CD14-positive monocyte (primary cell): Measurements from ENCODE around the gene TRAPPC5. TPM values are rescaled to one million over a fixed set of nuclear protein-coding genes. Genes with fewer than 3 reads are reported as not detected.

Experiments
- DNase-seq, 3 donors: peaks; one replicate each; pipeline ENCODE4 v3.0.0-alpha.2; 2011 to 2022
- H2AFZ ChIP-seq: 2 replicates; pipeline ENCODE4 v1.6.0; 2012; ENCODE audit warnings: mild to moderate bottlenecking, low read depth, low read length, inconsistent platforms; ENCODE audit not compliant: insufficient read depth, poor library complexity, severe bottlenecking
- H3K27ac ChIP-seq, 2 donors: 1 replicate in 1 of 2; 2 replicates in 1 of 2; pipeline ENCODE4 v1.5.1; 2012 to 2013; ENCODE audit warnings: low read length in 2 of 2, control low read depth in 1 of 2, inconsistent platforms in 1 of 2, low read depth in 1 of 2, mild to moderate bottlenecking in 1 of 2
- H3K27me3 ChIP-seq, 2 donors: one replicate each; pipeline versions ENCODE4 v1.6.0 to v1.6.1; 2011 to 2013; ENCODE audit warnings: low read length in 2 of 2; ENCODE audit not compliant: control insufficient read depth in 2 of 2, insufficient read depth in 2 of 2
- H3K36me3 ChIP-seq, 2 donors: replicated peaks in 1 of 2; 1 replicate in 1 of 2; 2 replicates in 1 of 2; pipeline versions ENCODE4 v1.5.1 to v1.6.1; 2012 to 2013; ENCODE audit warnings: low read length in 2 of 2, control low read depth in 1 of 2, inconsistent platforms in 1 of 2, mild to moderate bottlenecking in 1 of 2; ENCODE audit not compliant: insufficient read depth in 2 of 2, control insufficient read depth in 1 of 2
- H3K4me1 ChIP-seq, 2 donors: 1 replicate in 1 of 2; 2 replicates in 1 of 2; pipeline versions ENCODE4 v1.5.1 to v1.6.1; 2012 to 2013; ENCODE audit warnings: low read length in 2 of 2, control low read depth in 1 of 2, inconsistent platforms in 1 of 2, mild to moderate bottlenecking in 1 of 2, moderate library complexity in 1 of 2; ENCODE audit not compliant: insufficient read depth in 2 of 2, control insufficient read depth in 1 of 2
- H3K4me2 ChIP-seq: replicated peaks from 2 replicates; pipeline ENCODE3; 2012; ENCODE audit warnings: low read length, moderate library complexity, mild to moderate bottlenecking; ENCODE audit not compliant: poor library complexity, severe bottlenecking; ENCODE audit errors: extremely low read depth
- H3K4me3 ChIP-seq, 3 experiments: fragments of 200-600 bp in 1 of 3; sonication (generic) in 1 of 3; replicated peaks in 1 of 3; 1 replicate in 2 of 3; 2 replicates in 1 of 3; pipeline ENCODE4 v1.5.1; 2011 to 2013; ENCODE audit warnings: low read length in 3 of 3, mild to moderate bottlenecking in 3 of 3, control low read depth in 2 of 3, low read depth in 2 of 3, inconsistent platforms in 1 of 3, moderate library complexity in 1 of 3
- H3K79me2 ChIP-seq: 2 replicates; pipeline ENCODE4 v1.6.0; 2012; ENCODE audit warnings: mild to moderate bottlenecking, control low read depth, inconsistent platforms, low read length, moderate library complexity; ENCODE audit not compliant: insufficient read depth
- H3K9ac ChIP-seq: 2 replicates; pipeline ENCODE4 v1.6.0; 2017; ENCODE audit warnings: low read length, mild to moderate bottlenecking; ENCODE audit not compliant: insufficient read depth, poor library complexity, severe bottlenecking
- H3K9me3 ChIP-seq, 2 donors: replicated peaks in 1 of 2; 1 replicate in 1 of 2; 2 replicates in 1 of 2; pipeline versions ENCODE4 v1.5.1 to v1.6.1; 2012 to 2013; ENCODE audit warnings: low read length in 2 of 2, control low read depth in 1 of 2; ENCODE audit not compliant: control insufficient read depth in 1 of 2, insufficient read depth in 1 of 2
- H4K20me1 ChIP-seq: 2 replicates; pipeline ENCODE4 v1.6.0; 2012; ENCODE audit warnings: mild to moderate bottlenecking, low read length, control low read depth, moderate library complexity; ENCODE audit not compliant: insufficient read depth
- H3K27ac Mint-ChIP-seq, 7 donors: one replicate each; pipeline ENCODE4 v1.8.0; 2020; ENCODE audit warnings: mild to moderate bottlenecking in 7 of 7, mixed read lengths in 7 of 7, moderate library complexity in 6 of 7, inconsistent platforms in 2 of 7
- H3K27me3 Mint-ChIP-seq, 3 donors: one replicate each; pipeline ENCODE4 v1.8.0; 2021 to 2022; ENCODE audit warnings: low read depth in 3 of 3, mild to moderate bottlenecking in 3 of 3, mixed read lengths in 3 of 3, moderate library complexity in 3 of 3, inconsistent platforms in 1 of 3
- H3K36me3 Mint-ChIP-seq, 2 donors: one replicate each; pipeline ENCODE4 v1.8.0; 2020; ENCODE audit warnings: mixed read lengths in 2 of 2, inconsistent platforms in 1 of 2, mild to moderate bottlenecking in 1 of 2
- H3K4me1 Mint-ChIP-seq: one replicate; pipeline ENCODE4 v1.8.0; 2020; ENCODE audit warnings: mild to moderate bottlenecking, mixed read lengths
- H3K4me3 Mint-ChIP-seq, 2 donors: one replicate each; pipeline ENCODE4 v1.8.0; 2020; ENCODE audit warnings: mild to moderate bottlenecking in 2 of 2, mixed read lengths in 2 of 2, moderate library complexity in 1 of 2
- H3K9me3 Mint-ChIP-seq, 7 donors: one replicate each; pipeline ENCODE4 v1.8.0; 2020 to 2022; ENCODE audit warnings: mixed read lengths in 7 of 7, mild to moderate bottlenecking in 6 of 7, moderate library complexity in 6 of 7, inconsistent platforms in 2 of 7
- WGBS: methylation state at CpG from one replicate; pipeline ENCODE4 v1.1.5; 2013; ENCODE audit warnings: missing lambda C conversion rate; ENCODE audit not compliant: insufficient coverage; 5-methylcytosine and 5-hydroxymethylcytosine counted together
- intact Hi-C, 2 donors: fragments of 100-400 bp; cut with micrococcal nuclease; formaldehyde crosslinking; loops; one replicate each; pipeline versions ENCODE4 v1.15.0 to v1.15.1; 2023
- polyA plus RNA-seq, 3 donors: library from polyadenylated mRNA; depleted of rRNA in 1 of 3; unstranded in 2 of 3; stranded (reverse) in 1 of 3; fragments of 300-500 nt in 2 of 3; fragments of >200 nt in 1 of 3; fragmentation: Illumina TruSeq in 2 of 3; gene quantifications; 1 replicate in 2 of 3; 2 replicates in 1 of 3; pipeline ENCODE4 v1.2.3, GENCODE V29; 2012 to 2021
- TF ChIP-seq, protein P1 (sequence below): fragments of 200-600 bp; IDR thresholded peaks from one replicate; pipeline ENCODE4 v1.8.0; 2022; ENCODE audit warnings: antibody characterized with exemption, mild to moderate bottlenecking

Gene TRAPPC5
- polyA plus RNA-seq, 3 donors: 126 to 449 (median 414) TPM

DNA sequence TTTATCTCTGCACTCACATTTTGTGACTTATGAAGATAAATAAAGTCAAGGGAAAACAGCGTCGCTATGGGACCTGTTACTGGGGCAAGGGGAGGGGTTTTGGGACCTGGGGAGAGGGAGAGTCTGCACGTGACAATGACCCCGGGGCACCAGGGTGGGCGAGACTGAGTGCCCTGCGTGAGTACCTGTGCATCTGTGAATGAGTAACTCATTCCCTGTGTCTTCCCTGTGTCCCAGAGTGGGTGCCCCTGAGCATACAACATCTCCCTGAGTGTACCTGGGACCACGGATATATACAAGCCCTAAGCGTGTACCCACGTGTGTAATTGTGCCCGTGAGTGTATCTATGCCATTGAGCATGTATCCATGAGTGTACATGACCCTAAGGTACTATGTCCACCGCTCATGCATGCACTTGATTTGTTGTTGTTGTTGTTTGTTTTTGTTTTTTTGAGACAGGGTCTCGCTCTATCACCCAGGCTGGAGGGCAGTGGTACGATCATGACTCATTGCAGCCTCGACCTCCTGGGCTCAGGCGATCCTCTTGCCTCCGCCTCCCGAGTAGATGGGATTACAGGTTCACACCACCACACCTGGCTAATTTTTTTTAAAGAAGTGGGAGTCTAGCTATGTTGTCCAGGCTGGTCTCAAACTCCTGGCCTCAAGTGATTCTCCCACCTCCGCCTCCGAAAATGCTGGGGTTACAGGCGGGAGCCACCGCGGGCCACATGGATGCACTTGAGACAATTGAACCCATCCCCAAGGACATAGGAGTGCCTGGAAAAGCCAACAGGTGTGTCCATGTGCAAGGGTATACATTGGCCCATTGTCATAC lies 645 bp upstream of the TRAPPC5 start:
- peak overlapping the region; percentile 98 for H3K9ac ChIP-seq
- H3K27me3 ChIP-seq: no peaks in the 10 kb centered on the region
- peaks cover 92% of the 10 kb centered on the region for H3K79me2 ChIP-seq
- H3K4me3 ChIP-seq: peak overlapping the region in 2 of 3 experiments; percentile 7 to 96
- peaks cover 12 to 22% of the 10 kb centered on the region in 2 donors for H3K36me3 ChIP-seq
- peak overlapping the region; percentile 97 for H3K4me2 ChIP-seq
- Mint-ChIP-seq H3K36me3 (peaks cover 14 to 36% of the 10 kb centered on the region in 2 donors), H3K27me3 (peaks cover 0 to 2% (median 0%) of the 10 kb centered on the region in 3 donors), H3K9me3 (no peaks in the 10 kb centered on the region), H3K4me3 (peak overlapping the region; percentile 69 to 71), H3K4me1 (peaks cover 62% of the 10 kb centered on the region), H3K27ac (peak overlapping the region; percentile 93 to 99 (median 98))
- TF ChIP-seq, protein P1, sequence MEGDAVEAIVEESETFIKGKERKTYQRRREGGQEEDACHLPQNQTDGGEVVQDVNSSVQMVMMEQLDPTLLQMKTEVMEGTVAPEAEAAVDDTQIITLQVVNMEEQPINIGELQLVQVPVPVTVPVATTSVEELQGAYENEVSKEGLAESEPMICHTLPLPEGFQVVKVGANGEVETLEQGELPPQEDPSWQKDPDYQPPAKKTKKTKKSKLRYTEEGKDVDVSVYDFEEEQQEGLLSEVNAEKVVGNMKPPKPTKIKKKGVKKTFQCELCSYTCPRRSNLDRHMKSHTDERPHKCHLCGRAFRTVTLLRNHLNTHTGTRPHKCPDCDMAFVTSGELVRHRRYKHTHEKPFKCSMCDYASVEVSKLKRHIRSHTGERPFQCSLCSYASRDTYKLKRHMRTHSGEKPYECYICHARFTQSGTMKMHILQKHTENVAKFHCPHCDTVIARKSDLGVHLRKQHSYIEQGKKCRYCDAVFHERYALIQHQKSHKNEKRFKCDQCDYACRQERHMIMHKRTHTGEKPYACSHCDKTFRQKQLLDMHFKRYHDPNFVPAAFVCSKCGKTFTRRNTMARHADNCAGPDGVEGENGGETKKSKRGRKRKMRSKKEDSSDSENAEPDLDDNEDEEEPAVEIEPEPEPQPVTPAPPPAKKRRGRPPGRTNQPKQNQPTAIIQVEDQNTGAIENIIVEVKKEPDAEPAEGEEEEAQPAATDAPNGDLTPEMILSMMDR: no peak
- peaks cover 66 to 78% of the 10 kb centered on the region in 2 donors for H3K4me1 ChIP-seq
- peak overlapping the region; percentile 76 to 96 for H3K27ac ChIP-seq
- WGBS: 60% methylated on average over 19 of the region's 22 CpGs
- intact Hi-C loops: loop anchor here (2.0 to 5.0 kb wide), 4 partner anchors 33 to 119 kb away; partner anchors contain the start of gene STXBP2 (in 2 of the 2)
- DNase-seq: peak in 1 of 3 donors; percentile 11
- H3K9me3 ChIP-seq: no peaks in the 10 kb centered on the region
- H2AFZ ChIP-seq: no peak overlapping the region
- H4K20me1 ChIP-seq: peaks cover 23% of the 10 kb centered on the region

DNA sequence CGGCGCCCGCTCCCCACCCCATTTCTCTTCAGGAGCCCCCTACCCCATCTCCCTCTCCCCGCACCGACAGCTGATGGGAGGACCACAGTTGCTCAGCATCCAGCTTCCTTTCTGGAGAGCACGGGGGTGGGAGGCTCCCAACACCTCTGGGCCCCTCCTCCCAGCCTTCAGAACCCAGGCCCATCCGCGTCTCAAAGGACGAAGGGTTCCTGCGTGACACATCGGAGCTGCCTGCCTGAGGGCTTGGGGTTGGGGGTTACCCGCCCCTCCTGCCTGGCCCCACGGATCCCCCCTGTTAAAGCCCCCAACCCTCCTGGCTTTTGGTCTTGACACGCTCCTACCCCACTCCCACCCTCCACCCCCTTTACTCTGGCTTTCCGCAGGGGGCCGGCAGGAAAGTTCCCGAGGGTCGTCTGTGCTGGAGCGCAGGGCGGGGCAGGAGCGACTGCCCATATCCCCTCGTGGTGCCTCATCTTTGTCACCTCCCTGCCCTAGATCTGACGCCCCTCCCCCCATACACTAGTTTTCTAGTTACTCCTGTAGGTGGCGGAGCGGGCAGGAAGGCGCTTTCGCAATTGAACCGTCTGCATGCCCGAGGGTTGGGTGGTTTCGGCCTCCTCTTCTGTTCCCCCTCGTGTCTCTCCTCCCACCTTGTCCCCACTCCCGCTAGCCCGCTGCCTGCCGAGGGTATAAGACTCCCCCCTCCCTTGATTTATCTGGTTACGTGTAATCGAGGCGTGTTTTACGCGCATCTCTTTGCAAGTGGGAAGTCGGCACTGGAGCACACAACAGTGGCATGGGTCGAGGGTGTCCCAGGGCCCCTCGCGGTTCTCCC lies 924 bp downstream of the TRAPPC5 start:
- Histone ChIP-seq H3K4me3 (peak overlapping the region; percentile 95 to 99 (median 96)), H3K4me1 (peaks cover 50 to 62% of the 10 kb centered on the region in 2 donors), H3K9me3 (no peaks in the 10 kb centered on the region), H3K27ac (peak overlapping the region; percentile 96), H3K36me3 (peaks cover 12 to 31% of the 10 kb centered on the region in 2 donors), H3K4me2 (peak overlapping the region; percentile 97), H3K9ac (peak overlapping the region; percentile 98), H2AFZ (peak overlapping the region; percentile 68), H4K20me1 (peaks cover 30% of the 10 kb centered on the region), H3K79me2 (peaks cover 82% of the 10 kb centered on the region), H3K27me3 (no peaks in the 10 kb centered on the region)
- H3K9me3 Mint-ChIP-seq: no peaks in the 10 kb centered on the region
- intact Hi-C loops: loop anchor here (2.0 to 5.0 kb wide), 4 partner anchors 34 to 117 kb away; partner anchors contain the start of gene STXBP2 (in 1 of the 2)
- H3K4me1 Mint-ChIP-seq: peaks cover 58% of the 10 kb centered on the region
- TF ChIP-seq, protein P1: peak; percentile 64
- H3K27me3 Mint-ChIP-seq: peaks cover 0 to 4% (median 3%) of the 10 kb centered on the region in 3 donors
- peak; percentile 93 to 95 (median 95) for DNase-seq
- H3K4me3 Mint-ChIP-seq: peak overlapping the region; percentile 89 to 92
- WGBS: 1% methylated on average over 38 of the region's 43 CpGs
- H3K36me3 Mint-ChIP-seq: peaks cover 21 to 48% of the 10 kb centered on the region in 2 donors
- peak overlapping the region; percentile 93 to 98 (median 96) for H3K27ac Mint-ChIP-seq
